GM18867 (cell line): ENCODE data around the gene LRIG3.
A peak's percentile ranks its signal among the peaks of the same experiment; 100 is the strongest.
"Not testable (repeated sequence)": the region's sequence is repeated elsewhere in the genome, so short reads cannot be mapped to it uniquely, and the experiment has no call there.

Experiments used
- ATAC-seq: cut with Tn5 transposase; IDR thresholded peaks from one replicate; pipeline ENCODE4 v1.9.1; 2021; ENCODE audit warnings: mild to moderate bottlenecking, moderate library complexity; ENCODE audit not compliant: unreplicated experiment

LRIG3 gene

GRCh38 chr12:58920102-58920960 is at the start of gene LRIG3:
LRIG3 (minus strand) TSS chr12:58920504; CDS start chr12:58920235, 269 bp downstream.
- peak; percentile 89 for ATAC-seq

- no peak for ATAC-seq
Observed at GRCh38 chr12:58969237-58969636, 48.9 kb upstream of the LRIG3 start.

- ATAC-seq = no peak
Observed at GRCh38 chr12:58967561-58967960, 47.3 kb upstream of the LRIG3 start.

- no peak for ATAC-seq
Observed at GRCh38 chr12:58966939-58967338, 46.6 kb upstream of the LRIG3 start.

- no peak for ATAC-seq
Observed at GRCh38 chr12:58965568-58965967, 45.3 kb upstream of the LRIG3 start.

GRCh38 chr12:58963844-58964243 is 43.5 kb upstream of the LRIG3 start:
- ATAC-seq = no peak

- no peak for ATAC-seq
Observed at GRCh38 chr12:58961906-58962305, 41.6 kb upstream of the LRIG3 start.

- no peak for ATAC-seq
Observed at GRCh38 chr12:58961166-58961565, 40.9 kb upstream of the LRIG3 start.

- ATAC-seq = no peak
Observed at GRCh38 chr12:58959639-58960300, 39.5 kb upstream of the LRIG3 start.

- ATAC-seq = no peak
Observed at GRCh38 chr12:58957298-58957697, 37.0 kb upstream of the LRIG3 start.

- no peak for ATAC-seq
Observed at GRCh38 chr12:58955849-58956248, 35.5 kb upstream of the LRIG3 start.

GRCh38 chr12:58954002-58954401 is 33.7 kb upstream of the LRIG3 start:
- no peak for ATAC-seq

GRCh38 chr12:58950739-58951100 is 30.4 kb upstream of the LRIG3 start:
- no peak for ATAC-seq

GRCh38 chr12:58949954-58950738 is 29.8 kb upstream of the LRIG3 start:
- not testable (repeated sequence) for ATAC-seq

- ATAC-seq = no peak
Observed at GRCh38 chr12:58943079-58943478, 22.8 kb upstream of the LRIG3 start.

GRCh38 chr12:58942345-58942744 is 22.0 kb upstream of the LRIG3 start:
- ATAC-seq = no peak

- ATAC-seq = no peak
Observed at GRCh38 chr12:58939399-58940100, 19.2 kb upstream of the LRIG3 start.

GRCh38 chr12:58938440-58938839 is 18.1 kb upstream of the LRIG3 start:
- no peak for ATAC-seq

- ATAC-seq = no peak
Observed at GRCh38 chr12:58934528-58934927, 14.2 kb upstream of the LRIG3 start.

GRCh38 chr12:58932806-58933681 is 12.7 kb upstream of the LRIG3 start:
- no peak for ATAC-seq
